H1 (cell line): Measurements from ENCODE around the gene ZNF831. TPM values are rescaled to one million over a fixed set of nuclear protein-coding genes. Genes with fewer than 3 reads are reported as not detected.

Experiments
- BACH1 ChIP-seq: IDR thresholded peaks from 2 replicates; pipeline ENCODE4 v1.6.1; 2012; ENCODE audit warnings: low read length, improper control_type of control experiment
- GABPA ChIP-seq: IDR thresholded peaks from 2 replicates; pipeline ENCODE4 v1.6.1; 2011; ENCODE audit warnings: mild to moderate bottlenecking, low read length, moderate library complexity, borderline replicate concordance; ENCODE audit not compliant: insufficient read depth
- KDM1A ChIP-seq: fragments of 200-600, 300-600 bp; sonication (generic); IDR thresholded peaks from 2 replicates; pipeline ENCODE4 v1.7.1; 2016; ENCODE audit warnings: mild to moderate bottlenecking, low read length, borderline replicate concordance
- RNF2 ChIP-seq: fragments of 200-900, 300-1000 bp; sonication (generic); IDR thresholded peaks from 2 replicates; pipeline ENCODE4 v1.7.1; 2016; ENCODE audit warnings: borderline replicate concordance, low read depth, mild to moderate bottlenecking, antibody characterized with exemption, low read length; ENCODE audit not compliant: poor library complexity, severe bottlenecking; ENCODE audit errors: missing control alignments
- SUZ12 ChIP-seq: fragments of 200-600 bp; sonication (generic); IDR thresholded peaks from 2 replicates; pipeline ENCODE4 v1.6.1; 2012; ENCODE audit warnings: mild to moderate bottlenecking, inconsistent platforms, low read length, moderate library complexity, mixed read lengths
- TBP ChIP-seq: IDR thresholded peaks from 2 replicates; pipeline ENCODE4 v1.6.1; 2011; ENCODE audit warnings: low read depth, low read length, improper control_type of control experiment
- TEAD4 ChIP-seq: IDR thresholded peaks from 2 replicates; pipeline ENCODE4 v1.6.1; 2012; ENCODE audit warnings: low read depth, low read length, inconsistent platforms, mixed read lengths
- USF2 ChIP-seq: IDR thresholded peaks from 2 replicates; pipeline ENCODE4 v1.6.1; 2011; ENCODE audit warnings: low read length, improper control_type of control experiment
- polyA plus RNA-seq, 7 experiments: library from polyadenylated mRNA; depleted of rRNA in 3 of 7; stranded (reverse) in 5 of 7; unstranded in 2 of 7; fragments of >200 nt in 5 of 7; fragments of 200-250 nt in 2 of 7; gene quantifications; 1 replicate in 5 of 7; 2 replicates in 1 of 7; 4 replicates in 1 of 7; pipeline versions ENCODE4 v1.2.1 to v1.2.3, GENCODE V29; 2011 to 2013; ENCODE audit warnings: missing spikeins in 2 of 7, mixed read lengths in 2 of 7
- total RNA-seq: library from RNA; stranded (reverse); fragmentation: NEBNext Ultra II Directional; extraction: Animal tissue kit (Norgen Biotek cat#: 25700); gene quantifications from 2 replicates; pipeline ENCODE4 v1.2.1, GENCODE V29; 2021

Gene ZNF831
- total and polyA plus RNA-seq, 2 of the 8 experiments (the other 6 are each of a cell fraction or from before 2014, with no cell fraction given): not detected

GRCh38 chr20:59173938-59174491 lies 10.4 kb downstream of the ZNF831 start (continued):
- no peak for TF ChIP-seq USF2
- TF ChIP-seq TEAD4: no peak
- TF ChIP-seq TBP: no peak
- TF ChIP-seq RNF2: no peak
- no peak for TF ChIP-seq GABPA
- no peak for TF ChIP-seq BACH1
- no peak for TF ChIP-seq SUZ12
- TF ChIP-seq KDM1A: no peak
